Activated CD4-positive, alpha-beta T cell treated with anti-CD3 and anti-CD28 coated beads, Interleukin-2, amount 50 U/mL, for 24 hours (primary cell): Measurements from ENCODE around the gene BFSP1.

Experiments used
- DNase-seq, 2 donors: peaks; one replicate each; pipeline ENCODE4 v3.0.0-alpha.2; 2020; ENCODE audit warnings: low read depth in 1 of 2, low spot score in 1 of 2

BFSP1 gene

GRCh38 chr20:17558154-17558940 lies 27.2 kb upstream of the BFSP1 start:
- DNase-seq = peak in 1 of 2 donors; percentile 24

- DNase-seq = no peak
These were observed 26.5 kb upstream of the BFSP1 start for GRCh38 chr20:17557675-17558006.

GRCh38 chr20:17556837-17557674 lies 25.9 kb upstream of the BFSP1 start:
- DNase-seq = no peak

- DNase-seq = no peak
These were observed 23.9 kb upstream of the BFSP1 start for GRCh38 chr20:17555106-17555505.

GRCh38 chr20:17549131-17549530 lies 18.0 kb upstream of the BFSP1 start:
- DNase-seq = no peak

GRCh38 chr20:17545127-17545526 lies 13.9 kb upstream of the BFSP1 start:
- DNase-seq = no peak

DNA sequence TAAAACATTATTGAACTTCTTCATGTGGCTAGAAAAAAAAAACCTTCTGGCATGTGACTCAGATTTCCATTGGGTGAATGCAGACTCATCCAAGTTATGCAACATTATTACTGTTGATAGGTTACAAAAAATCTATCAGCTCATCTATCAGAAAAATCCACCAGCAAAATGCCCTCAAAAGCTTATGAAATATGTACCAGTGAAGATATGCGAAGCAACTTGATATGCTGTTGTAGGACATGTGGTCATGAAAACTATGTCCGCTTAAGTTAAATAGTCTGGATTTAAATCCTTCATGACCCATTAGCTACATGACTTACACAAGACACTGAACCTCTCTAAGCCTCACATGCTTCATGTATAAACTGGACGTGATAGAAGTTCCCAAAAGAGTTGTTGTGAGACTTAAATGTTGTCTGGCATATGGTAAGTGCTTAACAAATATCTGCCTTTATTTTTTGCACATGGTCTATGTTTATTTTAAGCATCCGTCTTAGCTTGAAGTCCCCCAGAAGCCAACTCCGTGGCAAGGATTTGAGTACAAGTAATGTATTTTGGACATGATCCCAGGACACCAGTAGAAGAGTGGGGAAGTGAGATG lies 12.5 kb upstream of the BFSP1 start:
- DNase-seq = no peak

GRCh38 chr20:17542993-17543412 lies 11.8 kb upstream of the BFSP1 start:
- DNase-seq = no peak

- no peak for DNase-seq
These were observed 11.3 kb upstream of the BFSP1 start for GRCh38 chr20:17542481-17542880.

- no peak for DNase-seq
These were observed 10.8 kb upstream of the BFSP1 start for GRCh38 chr20:17541996-17542395.

GRCh38 chr20:17541596-17541995 lies 10.4 kb upstream of the BFSP1 start:
- DNase-seq = no peak

- no peak for DNase-seq
These were observed 7.5 kb upstream of the BFSP1 start for GRCh38 chr20:17538517-17539170.

GRCh38 chr20:17537959-17538358 lies 6.8 kb upstream of the BFSP1 start:
- DNase-seq = no peak

DNA sequence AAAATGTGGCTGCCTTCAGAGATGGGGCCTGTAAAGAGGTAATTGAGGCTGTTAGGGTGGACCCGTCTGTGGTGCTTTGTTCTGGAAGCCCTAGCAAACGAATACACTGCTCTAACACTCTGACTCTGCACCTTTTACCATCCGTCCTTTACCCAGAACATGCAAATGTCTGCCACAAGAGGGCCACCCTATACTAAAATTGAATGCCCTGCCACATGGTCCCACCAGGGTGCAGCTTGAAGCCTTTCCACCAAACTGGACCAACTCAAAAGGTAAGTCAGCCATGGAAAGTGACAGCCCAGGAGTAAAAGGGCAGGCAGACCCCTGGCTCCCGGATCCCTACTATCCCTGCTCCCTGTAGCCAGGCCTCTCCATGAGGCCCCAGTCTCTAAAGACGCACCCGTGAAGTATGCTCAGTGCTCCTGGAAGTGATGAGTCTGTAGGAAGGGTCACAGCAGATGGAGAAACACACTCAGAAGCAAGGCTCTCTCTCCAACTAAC lies 5.8 kb upstream of the BFSP1 start:
- peak; percentile 29 to 64 for DNase-seq

DNA sequence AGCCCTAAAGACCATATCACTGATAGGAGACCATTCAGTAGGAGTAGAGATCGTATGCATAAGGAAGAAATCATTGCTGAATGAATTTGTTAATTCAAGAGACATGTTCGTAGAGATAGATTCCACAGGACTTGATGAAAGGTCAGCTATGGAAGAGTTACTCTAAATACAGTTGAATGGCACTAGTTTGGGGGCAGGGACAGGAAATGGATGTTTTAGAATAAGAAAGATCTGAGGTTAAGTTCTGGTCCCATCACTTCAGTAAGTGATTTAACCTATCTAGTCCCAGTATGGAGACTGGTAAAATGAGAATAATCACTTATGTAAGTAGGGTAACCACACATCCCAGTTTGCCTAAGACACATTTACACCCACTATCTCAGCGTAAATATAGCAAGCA lies 2.9 kb upstream of the BFSP1 start:
- no peak for DNase-seq

- no peak for DNase-seq
These were observed 2.2 kb upstream of the BFSP1 start for GRCh38 chr20:17533396-17533795.

- DNase-seq = no peak
These were observed 466 bp upstream of the BFSP1 start for GRCh38 chr20:17531665-17532025.

GRCh38 chr20:17530153-17530552 lies 1.0 kb downstream of the BFSP1 start:
- no peak for DNase-seq

DNA sequence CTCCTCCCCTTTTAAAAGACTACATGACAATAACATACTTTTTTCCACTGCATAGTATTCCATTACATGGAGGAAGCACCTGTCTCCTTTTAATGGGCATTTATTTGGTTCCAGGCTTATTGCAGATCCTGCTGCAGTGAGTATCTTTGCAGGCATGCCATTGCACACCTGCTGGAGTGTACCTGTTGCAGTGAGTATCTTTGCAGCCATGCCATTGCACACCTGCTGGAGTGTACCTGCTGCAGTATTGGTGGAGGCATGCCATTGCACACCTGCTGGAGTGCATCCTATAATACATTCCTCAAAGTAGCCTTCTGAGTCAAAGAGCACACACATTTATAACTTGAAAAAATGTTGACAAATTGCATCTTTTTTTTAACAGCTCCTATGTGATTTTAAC lies 1.6 kb downstream of the BFSP1 start:
- no peak for DNase-seq

DNA sequence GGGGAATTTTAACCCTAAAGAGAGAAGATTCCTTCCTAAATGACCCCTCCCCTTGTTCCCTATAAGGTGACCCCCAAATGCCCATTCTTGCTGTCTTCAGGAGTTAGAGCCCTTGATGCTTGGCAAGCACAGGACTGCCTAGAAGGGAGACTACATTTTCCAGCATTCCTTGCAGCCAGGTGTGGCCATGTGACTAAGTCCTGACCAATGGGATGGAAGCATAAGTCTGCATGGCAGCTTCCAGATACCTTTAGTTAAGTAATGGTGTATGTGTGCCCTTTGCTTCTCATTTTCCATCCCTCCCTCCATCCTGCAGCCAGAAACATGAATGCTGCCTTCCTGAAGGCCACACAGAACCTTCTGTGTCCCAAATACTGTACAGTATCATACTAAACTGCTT lies 5.5 kb downstream of the BFSP1 start:
- DNase-seq = no peak

DNA sequence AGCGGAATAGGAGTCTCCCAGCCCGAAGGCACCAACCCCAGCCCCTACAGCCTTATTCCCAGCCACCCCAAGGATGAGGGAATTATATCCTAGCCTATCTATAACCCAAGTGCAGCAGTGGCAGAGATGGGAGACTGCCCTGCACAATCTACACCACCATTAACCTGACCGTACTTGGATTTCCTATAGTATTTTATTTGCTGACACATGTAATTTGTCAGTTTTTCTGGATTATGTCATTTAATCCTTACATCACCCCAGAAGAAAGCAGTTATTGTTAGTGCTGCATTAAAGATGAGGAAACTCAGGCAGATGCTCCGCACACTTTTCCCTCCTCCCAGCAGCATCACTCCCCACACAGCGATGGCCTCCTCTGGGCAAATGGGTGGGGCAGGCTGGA lies 6.0 kb downstream of the BFSP1 start:
- no peak for DNase-seq

- DNase-seq = no peak
These were observed 6.6 kb downstream of the BFSP1 start for GRCh38 chr20:17524560-17524959.
